HEK293 (cell line): Measurements from ENCODE around the gene TASOR2.
A peak's percentile ranks its signal among the peaks of the same experiment; 100 is the strongest.

Experiments
- EGR2 ChIP-seq: fragments of 450-650 bp; formaldehyde crosslinking; IDR thresholded peaks from 2 replicates; pipeline ENCODE4 v1.5.1; 2016; ENCODE audit warnings: low read depth, missing biosample characterization, missing genetic modification characterization
- GFI1B ChIP-seq: fragments of 450-650 bp; formaldehyde crosslinking; IDR thresholded peaks from 2 replicates; pipeline ENCODE4 v1.5.1; 2016; ENCODE audit warnings: missing biosample characterization, missing genetic modification characterization
- MYNN ChIP-seq: fragments of 450-650 bp; formaldehyde crosslinking; IDR thresholded peaks from 2 replicates; pipeline ENCODE4 v1.5.1; 2016; ENCODE audit warnings: missing biosample characterization, missing genetic modification characterization, borderline replicate concordance
- REST ChIP-seq: fragments of 450-650 bp; formaldehyde crosslinking; IDR thresholded peaks from 2 replicates; pipeline ENCODE4 v1.5.1; 2016; ENCODE audit warnings: missing biosample characterization, missing genetic modification characterization
- SP2 ChIP-seq: fragments of 450-650 bp; formaldehyde crosslinking; IDR thresholded peaks from 2 replicates; pipeline ENCODE4 v1.5.1; 2016; ENCODE audit warnings: missing biosample characterization, missing genetic modification characterization
- ZBTB17 ChIP-seq: fragments of 450-650 bp; formaldehyde crosslinking; IDR thresholded peaks from 2 replicates; pipeline ENCODE4 v1.5.1; 2016; ENCODE audit warnings: missing biosample characterization, missing genetic modification characterization
- ZBTB21 ChIP-seq: fragments of 450-650 bp; formaldehyde crosslinking; IDR thresholded peaks from 2 replicates; pipeline ENCODE4 v1.5.1; 2017; ENCODE audit warnings: missing biosample characterization, missing genetic modification characterization
- ZNF132 ChIP-seq: fragments of 450-650 bp; formaldehyde crosslinking; IDR thresholded peaks from 2 replicates; pipeline ENCODE4 v1.5.1; 2017; ENCODE audit warnings: missing biosample characterization, missing genetic modification characterization, borderline replicate concordance
- ZNF280C ChIP-seq: fragments of 450-650 bp; formaldehyde crosslinking; IDR thresholded peaks from 2 replicates; pipeline ENCODE4 v1.5.1; 2016; ENCODE audit warnings: missing biosample characterization, missing genetic modification characterization
- ZNF335 ChIP-seq: fragments of 450-650 bp; formaldehyde crosslinking; conservative IDR thresholded peaks from 2 replicates; pipeline ENCODE4 v1.5.1; 2016; ENCODE audit warnings: missing biosample characterization, missing genetic modification characterization
- ZNF37A ChIP-seq: fragments of 450-650 bp; IDR thresholded peaks from 2 replicates; pipeline ENCODE4 v1.5.1; 2018; ENCODE audit warnings: missing biosample characterization, missing genetic modification characterization
- ZNF501 ChIP-seq: fragments of 450-650 bp; formaldehyde crosslinking; IDR thresholded peaks from 2 replicates; pipeline ENCODE4 v1.5.1; 2016; ENCODE audit warnings: missing biosample characterization, missing genetic modification characterization
- ZNF514 ChIP-seq: fragments of 450-650 bp; formaldehyde crosslinking; IDR thresholded peaks from 2 replicates; pipeline ENCODE4 v1.5.1; 2016; ENCODE audit warnings: missing biosample characterization, missing genetic modification characterization
- ZNF518A ChIP-seq: fragments of 450-650 bp; formaldehyde crosslinking; conservative IDR thresholded peaks from 2 replicates; pipeline ENCODE4 v1.5.1; 2016; ENCODE audit warnings: low read depth, missing biosample characterization, missing genetic modification characterization
- ZNF560 ChIP-seq: fragments of 450-650 bp; formaldehyde crosslinking; IDR thresholded peaks from 2 replicates; pipeline ENCODE4 v1.5.1; 2017; ENCODE audit warnings: missing biosample characterization, missing genetic modification characterization, borderline replicate concordance
- ZNF707 ChIP-seq: fragments of 450-650 bp; formaldehyde crosslinking; IDR thresholded peaks from 2 replicates; pipeline ENCODE4 v1.5.1; 2016; ENCODE audit warnings: missing biosample characterization, missing genetic modification characterization
- ZNF843 ChIP-seq: fragments of 450-650 bp; formaldehyde crosslinking; IDR thresholded peaks from 2 replicates; pipeline ENCODE4 v1.5.1; 2016; ENCODE audit warnings: missing biosample characterization, missing genetic modification characterization
- TF ChIP-seq, protein P1 (sequence below): fragments of 450-650 bp; formaldehyde crosslinking; IDR thresholded peaks from 2 replicates; pipeline ENCODE4 v1.5.1; 2016; ENCODE audit warnings: missing biosample characterization, missing genetic modification characterization
- TF ChIP-seq, protein P2 (sequence below): fragments of 450-650 bp; formaldehyde crosslinking; IDR thresholded peaks from 2 replicates; pipeline ENCODE4 v1.5.1; 2016; ENCODE audit warnings: missing biosample characterization, missing genetic modification characterization
- TF ChIP-seq, protein P3 (sequence below): fragments of 450-650 bp; formaldehyde crosslinking; IDR thresholded peaks from 2 replicates; pipeline ENCODE4 v1.5.1; 2017; ENCODE audit warnings: missing biosample characterization, missing genetic modification characterization

The TASOR2 gene

GRCh38 chr10:5684971-5685763 is 529 bp downstream of the TASOR2 start (continued):
- TF ChIP-seq, protein P1, sequence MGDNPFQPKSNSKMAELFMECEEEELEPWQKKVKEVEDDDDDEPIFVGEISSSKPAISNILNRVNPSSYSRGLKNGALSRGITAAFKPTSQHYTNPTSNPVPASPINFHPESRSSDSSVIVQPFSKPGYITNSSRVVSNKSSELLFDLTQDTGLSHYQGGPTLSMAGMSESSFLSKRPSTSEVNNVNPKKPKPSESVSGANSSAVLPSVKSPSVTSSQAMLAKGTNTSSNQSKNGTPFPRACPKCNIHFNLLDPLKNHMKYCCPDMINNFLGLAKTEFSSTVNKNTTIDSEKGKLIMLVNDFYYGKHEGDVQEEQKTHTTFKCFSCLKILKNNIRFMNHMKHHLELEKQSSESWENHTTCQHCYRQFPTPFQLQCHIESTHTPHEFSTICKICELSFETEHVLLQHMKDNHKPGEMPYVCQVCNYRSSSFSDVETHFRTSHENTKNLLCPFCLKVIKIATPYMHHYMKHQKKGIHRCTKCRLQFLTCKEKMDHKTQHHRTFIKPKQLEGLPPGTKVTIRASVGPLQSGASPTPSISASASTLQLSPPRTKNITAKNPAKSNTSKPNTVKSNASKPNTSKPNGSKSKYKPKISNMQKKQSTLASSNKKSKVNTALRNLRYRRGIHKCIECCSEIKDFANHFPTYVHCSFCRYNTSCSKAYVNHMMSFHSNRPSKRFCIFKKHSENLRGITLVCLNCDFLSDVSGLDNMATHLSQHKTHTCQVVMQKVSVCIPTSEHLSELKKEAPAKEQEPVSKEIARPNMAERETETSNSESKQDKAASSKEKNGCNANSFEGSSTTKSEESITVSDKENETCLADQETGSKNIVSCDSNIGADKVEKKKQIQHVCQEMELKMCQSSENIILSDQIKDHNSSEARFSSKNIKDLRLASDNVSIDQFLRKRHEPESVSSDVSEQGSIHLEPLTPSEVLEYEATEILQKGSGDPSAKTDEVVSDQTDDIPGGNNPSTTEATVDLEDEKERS = no peak
- no peak for TF ChIP-seq ZNF560 (tag by site-specific recombination)
- TF ChIP-seq ZBTB17 (tag by site-specific recombination) = peak; percentile 76; the same call in 1 of the 2 replicates
- no peak for TF ChIP-seq ZNF843 (tag by site-specific recombination)
- no peak for TF ChIP-seq ZNF707 (tag by site-specific recombination)
- TF ChIP-seq MYNN (tag by site-specific recombination) = no peak
- TF ChIP-seq ZNF37A = no peak
- no peak for TF ChIP-seq ZNF132 (tag by site-specific recombination)
- TF ChIP-seq ZNF280C (tag by site-specific recombination) = no peak
- no peak for TF ChIP-seq REST
- no peak for TF ChIP-seq ZNF518A (tag by site-specific recombination)
- TF ChIP-seq SP2 (tag by site-specific recombination) = peak; percentile 74
- TF ChIP-seq ZNF514 = no peak
- TF ChIP-seq EGR2 (tag by site-specific recombination) = no peak
- TF ChIP-seq ZNF501 = no peak
- peak; percentile 67 for TF ChIP-seq ZNF335 (tag by site-specific recombination)
- TF ChIP-seq, protein P2, sequence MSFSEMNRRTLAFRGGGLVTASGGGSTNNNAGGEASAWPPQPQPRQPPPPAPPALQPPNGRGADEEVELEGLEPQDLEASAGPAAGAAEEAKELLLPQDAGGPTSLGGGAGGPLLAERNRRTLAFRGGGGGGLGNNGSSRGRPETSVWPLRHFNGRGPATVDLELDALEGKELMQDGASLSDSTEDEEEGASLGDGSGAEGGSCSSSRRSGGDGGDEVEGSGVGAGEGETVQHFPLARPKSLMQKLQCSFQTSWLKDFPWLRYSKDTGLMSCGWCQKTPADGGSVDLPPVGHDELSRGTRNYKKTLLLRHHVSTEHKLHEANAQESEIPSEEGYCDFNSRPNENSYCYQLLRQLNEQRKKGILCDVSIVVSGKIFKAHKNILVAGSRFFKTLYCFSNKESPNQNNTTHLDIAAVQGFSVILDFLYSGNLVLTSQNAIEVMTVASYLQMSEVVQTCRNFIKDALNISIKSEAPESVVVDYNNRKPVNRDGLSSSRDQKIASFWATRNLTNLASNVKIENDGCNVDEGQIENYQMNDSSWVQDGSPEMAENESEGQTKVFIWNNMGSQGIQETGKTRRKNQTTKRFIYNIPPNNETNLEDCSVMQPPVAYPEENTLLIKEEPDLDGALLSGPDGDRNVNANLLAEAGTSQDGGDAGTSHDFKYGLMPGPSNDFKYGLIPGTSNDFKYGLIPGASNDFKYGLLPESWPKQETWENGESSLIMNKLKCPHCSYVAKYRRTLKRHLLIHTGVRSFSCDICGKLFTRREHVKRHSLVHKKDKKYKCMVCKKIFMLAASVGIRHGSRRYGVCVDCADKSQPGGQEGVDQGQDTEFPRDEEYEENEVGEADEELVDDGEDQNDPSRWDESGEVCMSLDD (tag by site-specific recombination) = no peak
- TF ChIP-seq, protein P3, sequence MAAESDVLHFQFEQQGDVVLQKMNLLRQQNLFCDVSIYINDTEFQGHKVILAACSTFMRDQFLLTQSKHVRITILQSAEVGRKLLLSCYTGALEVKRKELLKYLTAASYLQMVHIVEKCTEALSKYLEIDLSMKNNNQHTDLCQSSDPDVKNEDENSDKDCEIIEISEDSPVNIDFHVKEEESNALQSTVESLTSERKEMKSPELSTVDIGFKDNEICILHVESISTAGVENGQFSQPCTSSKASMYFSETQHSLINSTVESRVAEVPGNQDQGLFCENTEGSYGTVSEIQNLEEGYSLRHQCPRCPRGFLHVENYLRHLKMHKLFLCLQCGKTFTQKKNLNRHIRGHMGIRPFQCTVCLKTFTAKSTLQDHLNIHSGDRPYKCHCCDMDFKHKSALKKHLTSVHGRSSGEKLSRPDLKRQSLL (tag by site-specific recombination) = no peak
- TF ChIP-seq ZBTB21 = no peak
- TF ChIP-seq GFI1B = no peak
